HG03175 (cell line): ENCODE results near the gene CD300LG.

Experiments
- ATAC-seq: cut with Tn5 transposase; IDR thresholded peaks from one replicate; pipeline ENCODE4 v1.9.1; 2021; ENCODE audit warnings: mild to moderate bottlenecking, moderate library complexity; ENCODE audit not compliant: unreplicated experiment

The CD300LG gene

GRCh38 chr17:43905400-43905984 lies 58.5 kb downstream of the CD300LG start:
- no peak for ATAC-seq

DNA sequence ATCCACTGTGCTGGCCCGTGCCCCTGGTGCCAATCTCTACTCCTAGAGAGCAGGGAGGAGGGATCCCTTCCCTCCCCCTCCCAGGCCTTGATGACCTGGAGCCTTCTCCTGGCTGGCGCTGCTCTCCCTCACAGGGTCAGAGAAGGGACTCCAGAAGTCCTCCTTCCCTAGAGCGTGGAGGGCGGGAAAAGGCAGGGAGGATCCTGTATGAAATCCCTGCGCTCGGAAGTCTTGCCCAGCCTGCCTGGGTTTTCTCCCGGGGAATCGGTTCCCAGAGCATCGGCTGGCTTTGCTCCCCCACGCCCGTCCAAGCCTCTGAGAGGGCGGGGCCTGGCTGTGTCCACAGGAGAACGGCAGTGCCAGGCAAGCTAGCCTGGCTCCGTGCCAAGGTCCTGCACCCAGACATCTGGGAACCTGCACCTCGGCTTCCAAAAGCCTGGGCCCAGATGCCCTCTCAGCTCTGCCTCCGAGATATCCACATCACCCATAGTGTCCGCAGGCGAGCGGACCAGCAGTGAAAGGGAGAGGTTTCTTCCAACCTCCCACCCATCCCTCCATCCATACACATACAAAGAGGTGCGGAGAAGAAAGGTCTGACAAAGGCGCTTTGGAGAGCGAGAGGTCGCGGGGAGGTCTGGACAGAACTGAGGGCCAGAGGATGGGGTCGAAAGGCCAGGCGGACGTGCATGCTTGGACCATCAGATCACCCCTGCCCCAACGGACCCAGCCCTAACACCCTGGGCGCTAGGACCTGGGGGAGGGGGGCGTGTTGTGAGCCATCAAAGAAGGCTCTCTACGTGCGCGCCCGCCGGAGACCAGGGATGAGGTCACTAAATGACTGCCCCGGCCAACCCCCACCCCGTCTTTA lies 59.2 kb downstream of the CD300LG start:
- ATAC-seq, result no peak

- ATAC-seq, result no peak
Observed at GRCh38 chr17:43906951-43907424, 60.0 kb downstream of the CD300LG start.

GRCh38 chr17:43907425-43907981 lies 60.5 kb downstream of the CD300LG start, which contains the start of gene MPP2:
Gene MPP2 (minus strand): TSS chr17:43907536. CDS start chr17:43904460, 3,076 bp downstream.
- ATAC-seq, result no peak

- ATAC-seq, result no peak
Observed at GRCh38 chr17:43907998-43908721, 61.2 kb downstream of the CD300LG start.

GRCh38 chr17:43909537-43910231 lies 62.7 kb downstream of the CD300LG start:
- no peak for ATAC-seq

DNA sequence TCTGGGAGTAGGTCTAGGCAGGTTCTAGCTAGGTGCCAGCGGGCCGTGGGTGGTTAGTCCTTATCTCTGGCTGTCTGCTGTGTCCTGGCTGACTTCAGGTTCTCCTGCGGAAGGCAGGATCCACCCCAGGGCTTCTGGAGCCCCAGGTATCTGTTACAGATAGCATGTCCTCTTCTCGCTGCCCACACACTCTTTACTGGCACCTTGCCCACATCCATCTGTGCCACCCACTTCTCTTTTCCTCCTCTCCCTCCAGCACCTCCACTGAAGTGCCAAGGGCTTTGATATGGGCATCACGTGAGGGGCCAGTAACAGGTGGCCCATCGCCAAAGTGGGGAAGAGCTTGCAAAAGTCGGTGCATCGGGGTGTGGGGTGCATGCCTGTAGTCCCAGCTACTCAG lies 64.9 kb downstream of the CD300LG start:
- ATAC-seq, result no peak

GRCh38 chr17:43912635-43913304 lies 65.8 kb downstream of the CD300LG start:
- no peak for ATAC-seq
